ENCODE measurements around the gene ADM5.

Gene ADM5

GRCh38 chr19:49680421-49681351 lies 8.7 kb upstream of the ADM5 start:
- peak; percentile 89 for DNase-seq

- no peak for DNase-seq
Observed at GRCh38 chr19:49681830-49682229, 7.6 kb upstream of the ADM5 start.

DNA sequence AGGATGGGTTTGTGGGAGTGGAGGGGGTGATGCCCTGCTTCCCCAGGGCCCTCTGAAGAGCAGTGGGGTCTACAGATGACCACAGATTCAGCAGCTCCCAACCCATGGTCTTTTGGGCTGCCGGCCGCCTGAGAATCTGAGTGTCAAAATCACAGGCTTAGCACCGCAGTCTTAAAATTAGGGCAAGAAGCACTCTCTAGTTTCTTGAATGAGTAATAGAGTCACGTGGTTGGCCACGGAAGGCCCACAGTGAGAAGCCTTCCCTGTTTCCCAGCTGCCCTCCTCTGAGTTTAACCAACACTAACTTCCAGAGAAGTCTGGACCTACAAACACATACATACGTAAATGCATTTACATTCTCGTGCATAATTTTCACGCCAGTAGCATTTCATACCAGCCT lies 7.1 kb upstream of the ADM5 start:
- DNase-seq: no peak

DNA sequence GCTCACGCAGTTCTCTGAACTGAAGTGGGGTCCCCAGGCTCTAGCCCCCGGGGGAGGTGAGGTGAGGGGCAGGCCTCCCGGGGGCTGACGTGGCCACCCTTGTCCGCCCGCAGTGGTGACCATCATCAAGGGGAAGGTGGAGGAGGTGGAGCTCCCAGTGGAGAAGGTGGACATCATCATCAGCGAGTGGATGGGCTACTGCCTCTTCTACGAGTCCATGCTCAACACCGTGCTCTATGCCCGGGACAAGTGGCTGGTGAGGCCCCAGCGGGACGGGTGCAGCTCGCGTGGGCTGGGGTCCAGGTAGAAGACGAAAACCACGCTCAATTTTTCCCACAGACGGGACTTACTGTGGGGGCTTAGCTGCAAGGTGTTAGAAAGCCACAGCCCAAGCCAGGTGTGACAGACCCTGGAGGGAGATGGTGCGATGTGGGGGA lies 5.6 kb upstream of the ADM5 start:
- no peak for DNase-seq

DNA sequence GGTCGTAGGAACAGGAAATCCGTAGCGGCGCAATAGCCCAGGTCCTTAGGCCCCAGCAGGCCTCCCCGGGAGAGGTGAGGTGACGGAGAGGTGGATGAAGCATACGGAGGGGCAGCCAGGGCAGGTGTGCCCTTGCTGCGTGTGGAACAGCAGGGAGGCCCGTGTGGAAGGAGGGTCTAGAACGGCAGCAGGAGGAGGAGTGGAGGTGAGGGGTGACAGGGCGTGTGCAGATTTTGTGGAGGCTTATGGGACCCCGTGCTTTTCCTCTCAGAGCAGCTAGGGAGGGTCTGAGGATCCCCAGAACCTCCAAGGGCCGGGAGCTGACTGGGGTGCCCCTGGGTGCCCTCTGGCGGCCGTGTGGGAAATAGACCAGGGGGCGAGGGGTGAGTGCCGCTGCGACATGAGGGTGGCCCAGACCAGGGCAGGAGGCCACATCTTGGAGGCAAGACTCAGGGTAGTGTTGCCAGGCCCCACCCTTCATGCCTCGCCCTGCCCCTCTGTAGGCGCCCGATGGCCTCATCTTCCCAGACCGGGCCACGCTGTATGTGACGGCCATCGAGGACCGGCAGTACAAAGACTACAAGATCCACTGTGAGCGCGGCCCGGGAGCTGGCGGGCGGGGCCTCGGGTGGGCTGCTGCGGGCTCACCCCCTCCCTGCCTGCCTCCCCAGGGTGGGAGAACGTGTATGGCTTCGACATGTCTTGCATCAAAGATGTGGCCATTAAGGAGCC lies 5.0 kb upstream of the ADM5 start:
- peak; percentile 43 for DNase-seq

DNA sequence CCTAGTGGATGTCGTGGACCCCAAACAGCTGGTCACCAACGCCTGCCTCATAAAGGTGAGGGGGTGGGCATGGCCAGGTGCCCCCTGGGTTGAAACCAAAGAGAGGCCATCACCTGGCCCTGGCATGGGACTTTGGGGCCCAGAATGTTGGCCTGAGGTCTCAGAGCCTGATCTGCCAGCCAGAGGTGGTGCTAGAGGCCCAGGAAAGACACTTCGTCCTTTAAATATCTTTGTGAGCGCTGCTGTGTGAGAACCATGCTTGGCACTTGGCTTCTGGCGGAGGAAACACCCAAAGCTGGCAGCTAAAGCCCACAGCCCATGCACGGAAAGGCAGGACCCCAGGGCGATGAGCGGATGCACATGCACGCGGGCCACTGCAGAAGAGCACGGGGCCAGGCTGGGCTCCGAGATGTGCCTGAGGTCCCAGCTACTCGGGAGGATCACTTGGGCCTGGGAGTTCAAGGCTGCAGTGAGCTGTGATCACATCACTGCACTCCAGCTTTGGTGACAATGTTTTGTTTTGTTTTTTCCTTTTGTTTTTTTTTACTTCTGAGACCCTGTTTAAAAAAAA lies 4.3 kb upstream of the ADM5 start:
- DNase-seq: no peak

DNA sequence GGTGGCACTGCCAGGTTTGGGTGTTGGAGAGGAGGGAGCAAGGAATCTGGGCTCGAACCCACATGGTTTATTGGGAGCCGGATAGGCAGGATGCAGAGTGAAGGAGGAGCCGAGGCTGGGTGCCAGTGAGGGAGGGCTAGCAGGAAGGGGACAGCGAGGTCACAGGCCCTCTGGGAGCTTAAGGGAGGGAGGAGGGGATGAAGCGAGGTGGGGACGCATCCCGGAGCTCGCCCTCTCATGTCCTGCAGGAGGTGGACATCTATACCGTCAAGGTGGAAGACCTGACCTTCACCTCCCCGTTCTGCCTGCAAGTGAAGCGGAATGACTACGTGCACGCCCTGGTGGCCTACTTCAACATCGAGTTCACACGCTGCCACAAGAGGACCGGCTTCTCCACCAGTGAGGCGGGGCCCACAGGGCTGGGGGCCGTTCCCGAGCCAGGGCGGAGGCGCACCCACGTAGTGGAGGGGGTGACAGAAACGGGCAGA lies 3.5 kb upstream of the ADM5 start:
- DNase-seq: no peak

- DNase-seq: no peak
Observed at GRCh38 chr19:49686503-49687088, 2.8 kb upstream of the ADM5 start.

- DNase-seq: no peak
Observed at GRCh38 chr19:49687150-49687549, 2.2 kb upstream of the ADM5 start.

DNA sequence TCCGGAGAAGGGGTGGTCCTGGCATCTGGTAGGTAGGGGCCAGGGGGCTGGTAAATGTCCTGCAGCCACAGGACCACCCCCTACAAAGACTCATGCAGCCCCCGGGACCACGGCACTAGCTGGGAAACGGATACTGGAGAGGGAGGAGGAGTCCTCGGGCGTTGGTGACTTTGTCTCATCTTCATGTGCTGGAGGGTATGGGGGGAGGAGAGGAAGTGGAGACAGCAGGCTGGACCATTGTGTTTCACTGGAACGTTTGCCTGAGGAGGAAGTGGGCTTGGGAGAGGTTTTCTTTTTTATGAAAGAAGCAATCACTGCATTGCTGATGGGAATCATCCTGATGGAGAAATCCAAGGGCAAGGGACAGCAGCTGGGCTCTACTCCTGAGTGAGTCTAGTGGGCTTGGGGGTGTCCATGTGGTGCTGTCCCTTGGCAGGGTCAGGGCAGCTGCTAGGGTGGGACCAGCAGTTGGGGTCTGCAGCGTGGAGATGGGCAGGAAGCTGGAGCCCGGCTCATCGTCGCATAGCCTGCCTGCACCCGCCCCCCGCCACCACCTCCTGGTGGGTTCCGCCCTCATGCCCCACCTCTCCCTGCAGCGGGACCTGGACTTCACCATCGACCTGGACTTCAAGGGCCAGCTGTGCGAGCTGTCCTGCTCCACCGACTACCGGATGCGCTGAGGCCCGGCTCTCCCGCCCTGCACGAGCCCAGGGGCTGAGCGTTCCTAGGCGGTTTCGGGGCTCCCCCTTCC lies 1.7 kb upstream of the ADM5 start:
- no peak for DNase-seq

GRCh38 chr19:49688531-49689132 lies 762 bp upstream of the ADM5 start:
- no peak for DNase-seq

GRCh38 chr19:49690079-49690655 lies 773 bp downstream of the ADM5 start:
- DNase-seq: no peak

DNA sequence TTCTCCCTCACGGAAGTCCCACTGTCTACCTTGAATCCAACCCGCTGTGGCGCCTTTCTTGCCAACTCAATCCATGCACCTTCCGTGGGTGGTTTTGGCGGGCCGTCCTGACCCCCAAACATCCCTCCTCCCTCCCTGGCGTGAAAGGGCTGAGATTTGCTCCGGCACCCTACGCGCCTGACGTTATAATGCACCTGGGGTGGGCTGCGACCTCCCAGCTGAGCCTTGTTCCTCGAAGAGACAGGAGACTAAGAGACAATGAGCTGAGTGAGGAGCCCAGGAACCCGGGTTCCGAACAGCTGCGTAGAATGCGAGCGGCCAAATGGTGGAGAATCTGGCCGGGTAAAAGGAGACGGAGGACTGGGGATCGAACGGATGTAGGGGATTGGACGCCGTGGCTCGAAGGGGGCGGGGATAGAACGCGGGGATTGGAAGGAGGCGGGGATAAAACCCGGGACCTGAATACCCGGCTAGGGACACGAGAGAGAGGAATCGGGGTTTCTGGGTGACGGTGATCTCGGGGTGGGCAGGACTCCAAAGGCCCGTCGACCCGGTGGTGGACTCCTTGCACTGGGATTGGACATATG lies 1.4 kb downstream of the ADM5 start, which contains the start of gene CPT1C:
Gene CPT1C (plus strand): TSS at position 461 of the 587 bp plus-strand sequence. CDS start 1,137 bp downstream, outside the sequence.
- no peak for DNase-seq

GRCh38 chr19:49691243-49692146 lies 2.1 kb downstream of the ADM5 start:
- DNase-seq: no peak

DNA sequence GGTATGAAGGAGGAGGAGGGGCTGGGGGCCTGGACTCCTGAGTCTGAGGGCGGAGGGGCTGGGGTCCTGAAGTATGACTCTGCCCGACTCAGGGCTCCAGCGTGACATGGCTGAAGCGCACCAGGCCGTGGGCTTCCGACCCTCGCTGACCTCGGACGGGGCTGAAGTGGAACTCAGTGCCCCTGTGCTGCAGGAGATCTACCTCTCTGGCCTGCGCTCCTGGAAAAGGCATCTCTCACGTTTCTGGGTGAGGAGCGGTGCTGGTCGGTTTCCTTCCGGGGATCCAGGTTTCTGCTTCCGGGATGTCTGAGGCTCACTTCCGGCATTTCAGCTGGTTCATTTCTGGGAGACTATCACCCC lies 2.7 kb downstream of the ADM5 start:
- DNase-seq: no peak

GRCh38 chr19:49696115-49696514 lies 6.7 kb downstream of the ADM5 start:
- no peak for DNase-seq

DNA sequence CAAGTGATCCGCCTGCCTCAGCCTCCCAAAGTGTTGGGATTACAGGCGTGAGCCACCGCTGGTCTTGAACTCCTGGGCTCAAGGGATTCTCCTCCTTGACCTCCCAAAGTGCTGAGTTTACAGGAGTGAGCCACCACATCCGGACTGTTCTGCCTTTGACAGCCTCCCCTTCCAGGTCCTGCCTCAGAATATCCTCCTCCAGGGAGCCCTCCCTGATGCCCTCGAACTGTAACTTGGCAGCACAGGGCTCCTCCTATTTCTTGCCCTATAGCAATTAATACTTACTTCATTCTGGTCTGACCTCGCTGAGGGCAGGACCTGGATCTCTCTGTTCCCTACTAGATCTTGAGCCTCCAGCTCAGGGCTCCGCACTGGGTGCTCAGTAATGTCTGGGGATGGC lies 7.5 kb downstream of the ADM5 start:
- no peak for DNase-seq

- no peak for DNase-seq
Observed at GRCh38 chr19:49699364-49699763, 10.0 kb downstream of the ADM5 start.

DNA sequence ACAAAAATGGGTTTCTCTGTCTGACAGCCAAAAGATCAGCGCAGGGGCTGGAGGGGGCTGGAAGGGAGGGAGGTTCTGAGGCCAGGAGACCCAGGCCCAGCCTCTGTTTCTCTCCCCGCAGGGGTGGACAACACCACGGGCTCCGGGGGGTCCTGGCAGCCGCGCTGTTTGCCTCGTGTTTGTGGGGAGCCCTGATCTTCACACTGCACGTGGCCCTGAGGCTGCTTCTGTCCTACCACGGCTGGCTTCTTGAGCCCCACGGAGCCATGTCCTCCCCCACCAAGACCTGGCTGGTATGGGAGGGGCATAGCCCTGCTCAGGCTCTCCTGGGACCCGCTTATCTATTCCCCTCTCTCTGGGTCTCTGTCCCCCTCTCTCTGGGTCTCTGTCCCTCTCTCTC lies 11.2 kb downstream of the ADM5 start:
- no peak for DNase-seq

DNA sequence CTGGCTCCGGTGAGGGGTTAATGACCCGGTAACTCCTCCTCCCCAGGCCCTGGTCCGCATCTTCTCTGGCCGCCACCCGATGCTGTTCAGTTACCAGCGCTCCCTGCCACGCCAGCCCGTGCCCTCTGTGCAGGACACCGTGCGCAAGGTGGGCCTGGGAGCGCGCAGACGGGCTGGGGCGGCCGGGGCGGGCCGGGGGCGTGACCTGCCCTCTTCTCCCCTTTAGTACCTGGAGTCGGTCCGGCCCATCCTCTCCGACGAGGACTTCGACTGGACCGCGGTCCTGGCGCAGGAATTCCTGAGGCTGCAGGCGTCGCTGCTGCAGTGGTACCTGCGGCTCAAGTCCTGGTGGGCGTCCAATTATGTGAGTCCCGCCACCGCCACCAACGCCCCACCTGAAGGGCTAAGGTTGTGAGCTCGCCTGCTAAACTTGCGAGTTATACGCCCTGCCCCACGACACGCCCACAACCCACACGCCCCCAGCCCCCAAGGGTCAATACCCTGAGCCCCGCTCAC lies 11.9 kb downstream of the ADM5 start:
- DNase-seq: no peak

All from RPMI8226 (cell line).